H1 (cell line): ENCODE results near the gene USP3. TPM values are rescaled to one million over a fixed set of nuclear protein-coding genes. Genes with fewer than 3 reads are reported as not detected.

ENCODE experiments used
- CTCF ChIA-PET: fragments of 300-600 bp; sonication (Branson Sonifier 250); formaldehyde crosslinking; loops from one replicate; lab custom pipeline; 2021; ENCODE audit not compliant: partially characterized antibody; lab: Charles Lee
- POLR2A ChIA-PET: fragments of 300-600 bp; sonication (Branson Sonifier 250); formaldehyde crosslinking; loops from one replicate; lab custom pipeline; 2021; ENCODE audit warnings: inconsistent platforms; ENCODE audit not compliant: partially characterized antibody; lab: Charles Lee
- DNase-seq, 2 experiments: peaks; one replicate each; pipeline versions ENCODE4 v3.0.0 to v3.0.0-alpha.2; 2010 to 2022; ENCODE audit warnings: low spot score in 2 of 2, low read depth in 1 of 2, mixed read lengths in 1 of 2
- FAIRE-seq: peaks from 2 replicates; lab custom pipeline; 2011; peaks lifted over from hg19 to GRCh38; lab: Jason Lieb, UNC
- H2AFZ ChIP-seq: 2 replicates; pipeline ENCODE4 v1.8.1; 2012; ENCODE audit warnings: low read length, inconsistent platforms
- H2AK5ac ChIP-seq: 2 replicates; pipeline ENCODE4 v1.6.1; 2013; ENCODE audit warnings: low read depth, low read length
- H2BK120ac ChIP-seq: replicated peaks from 2 replicates; pipeline ENCODE3; 2013; ENCODE audit warnings: low read depth, low read length, inconsistent platforms
- H2BK12ac ChIP-seq: 2 replicates; pipeline ENCODE4 v1.6.1; 2013; ENCODE audit warnings: low read depth, low read length
- H2BK15ac ChIP-seq: 2 replicates; pipeline ENCODE4 v1.6.1; 2013; ENCODE audit warnings: low read length
- H2BK20ac ChIP-seq: 2 replicates; pipeline ENCODE4 v1.6.1; 2013; ENCODE audit warnings: low read length
- H2BK5ac ChIP-seq: 2 replicates; pipeline ENCODE4 v1.6.1; 2013; ENCODE audit warnings: low read depth, low read length
- H3K14ac ChIP-seq: 2 replicates; pipeline ENCODE4 v1.6.1; 2013; ENCODE audit warnings: inconsistent platforms; ENCODE audit not compliant: insufficient read length
- H3K18ac ChIP-seq: 2 replicates; pipeline ENCODE4 v1.6.1; 2013; ENCODE audit warnings: low read length; ENCODE audit errors: extremely low read depth
- H3K23ac ChIP-seq: 2 replicates; pipeline ENCODE4 v1.6.1; 2013; ENCODE audit warnings: inconsistent platforms; ENCODE audit not compliant: insufficient read length
- H3K23me2 ChIP-seq: 2 replicates; pipeline ENCODE4 v1.6.1; 2013; ENCODE audit warnings: low read depth, low read length
- H3K27ac ChIP-seq: 2 replicates; pipeline ENCODE4 v1.6.1; 2011; ENCODE audit warnings: low read depth, low read length, inconsistent platforms
- H3K27me3 ChIP-seq, 4 experiments: replicated peaks in 1 of 4; 1 replicate in 1 of 4; 2 replicates in 3 of 4; pipeline versions ENCODE4 v1.6.1 to v1.8.1; 2011 to 2013; ENCODE audit warnings: low read length in 3 of 4, mild to moderate bottlenecking in 3 of 4, inconsistent platforms in 2 of 4, mixed read lengths in 2 of 4, moderate library complexity in 1 of 4; ENCODE audit not compliant: control insufficient read depth in 3 of 4, insufficient read depth in 3 of 4; ENCODE audit errors: extremely low read depth in 1 of 4
- H3K36me3 ChIP-seq, 4 experiments: 2 replicates each; pipeline versions ENCODE4 v1.6.1 to v1.8.1; 2011 to 2013; ENCODE audit warnings: mild to moderate bottlenecking in 4 of 4, low read length in 3 of 4, moderate library complexity in 2 of 4, control low read depth in 1 of 4, inconsistent platforms in 1 of 4; ENCODE audit not compliant: insufficient read depth in 4 of 4, control insufficient read depth in 2 of 4
- H3K4ac ChIP-seq: replicated peaks from 2 replicates; pipeline ENCODE3; 2013; ENCODE audit warnings: low read length, low read depth, mixed read lengths, inconsistent platforms; ENCODE audit not compliant: insufficient read length
- H3K4me1 ChIP-seq, 4 experiments: replicated peaks in 1 of 4; 1 replicate in 1 of 4; 2 replicates in 3 of 4; pipeline versions ENCODE4 v1.6.1 to v1.8.1; 2011 to 2013; ENCODE audit warnings: low read length in 3 of 4, inconsistent platforms in 2 of 4, mixed read lengths in 1 of 4; ENCODE audit not compliant: insufficient read depth in 4 of 4, control insufficient read depth in 3 of 4
- H3K4me2 ChIP-seq, 2 experiments: 2 replicates each; pipeline versions ENCODE4 v1.6.1 to v1.8.1; 2011 to 2013; ENCODE audit warnings: low read depth in 2 of 2, low read length in 2 of 2, control low read depth in 1 of 2, inconsistent platforms in 1 of 2, mild to moderate bottlenecking in 1 of 2; ENCODE audit not compliant: insufficient read depth in 1 of 2
- H3K4me3 ChIP-seq, 4 experiments: fragments of 200-600, 300-600 bp in 1 of 4; sonication (generic), shearing (Covaris generic), sonication (Bioruptor Twin) in 1 of 4; 2 replicates each; pipeline versions ENCODE4 v1.5.1 to v1.8.1; 2011 to 2016; ENCODE audit warnings: low read length in 4 of 4, low read depth in 3 of 4, control low read depth in 2 of 4, inconsistent platforms in 2 of 4, mild to moderate bottlenecking in 2 of 4, mixed read lengths in 1 of 4, moderate library complexity in 1 of 4; ENCODE audit not compliant: insufficient read depth in 2 of 4; ENCODE audit errors: extremely low read depth in 1 of 4
- H3K56ac ChIP-seq: replicated peaks from 2 replicates; pipeline ENCODE3; 2013; ENCODE audit warnings: low read depth, mild to moderate bottlenecking, mixed read lengths, low read length, inconsistent platforms; ENCODE audit not compliant: insufficient read length
- H3K79me1 ChIP-seq: 2 replicates; pipeline ENCODE4 v1.6.1; 2013; ENCODE audit warnings: low read depth, low read length, control low read depth
- H3K79me2 ChIP-seq, 2 experiments: 2 replicates each; pipeline versions ENCODE4 v1.6.1 to v1.8.1; 2012 to 2013; ENCODE audit warnings: low read length in 2 of 2, mild to moderate bottlenecking in 2 of 2, inconsistent platforms in 1 of 2; ENCODE audit not compliant: insufficient read depth in 2 of 2, control insufficient read depth in 1 of 2
- H3K9ac ChIP-seq, 4 experiments: replicated peaks in 1 of 4; 1 replicate in 1 of 4; 2 replicates in 3 of 4; pipeline versions ENCODE4 v1.6.1 to v1.8.1; 2011 to 2013; ENCODE audit warnings: low read depth in 3 of 4, low read length in 3 of 4, control low read depth in 2 of 4, mild to moderate bottlenecking in 2 of 4, moderate library complexity in 2 of 4, inconsistent platforms in 1 of 4; ENCODE audit errors: extremely low read depth in 1 of 4
- H3K9me3 ChIP-seq, 2 experiments: 2 replicates each; pipeline versions ENCODE4 v1.6.1 to v1.8.1; 2012 to 2013; ENCODE audit warnings: mild to moderate bottlenecking in 2 of 2, moderate library complexity in 2 of 2, control low read depth in 1 of 2, inconsistent platforms in 1 of 2, low read depth in 1 of 2, low read length in 1 of 2, mixed read lengths in 1 of 2; ENCODE audit not compliant: insufficient read depth in 2 of 2
- H4K20me1 ChIP-seq, 2 experiments: replicated peaks in 1 of 2; 2 replicates each; pipeline versions ENCODE3 to v1.8.1; 2011 to 2013; ENCODE audit warnings: inconsistent platforms in 2 of 2, low read length in 2 of 2, mild to moderate bottlenecking in 1 of 2; ENCODE audit not compliant: insufficient read depth in 2 of 2, control insufficient read depth in 1 of 2
- H4K5ac ChIP-seq: 2 replicates; pipeline ENCODE4 v1.6.1; 2013; ENCODE audit warnings: low read length, low read depth, mixed read lengths, inconsistent platforms; ENCODE audit not compliant: insufficient read length
- H4K8ac ChIP-seq: 2 replicates; pipeline ENCODE4 v1.8.0; 2013; ENCODE audit warnings: mild to moderate bottlenecking, moderate library complexity, low read length, inconsistent platforms; ENCODE audit not compliant: insufficient read depth; ENCODE audit errors: extremely low read depth
- H4K91ac ChIP-seq: replicated peaks from 2 replicates; pipeline ENCODE3; 2013; ENCODE audit warnings: low read length, mixed read lengths, inconsistent platforms; ENCODE audit not compliant: insufficient read length
- CTCF ChIP-seq, 3 experiments: IDR thresholded peaks; 1 replicate in 2 of 3; 2 replicates in 1 of 3; pipeline versions ENCODE4 v1.5.1 to v1.6.1; 2011; ENCODE audit warnings: low read length in 3 of 3, mild to moderate bottlenecking in 3 of 3, inconsistent platforms in 2 of 3, low read depth in 1 of 3, moderate library complexity in 1 of 3; ENCODE audit not compliant: insufficient read depth in 1 of 3; ENCODE audit errors: control extremely low read depth in 1 of 3
- E2F6 ChIP-seq: IDR thresholded peaks from 2 replicates; pipeline ENCODE4 v1.6.1; 2012; ENCODE audit warnings: inconsistent platforms
- HDAC2 ChIP-seq, 2 experiments: fragments of 300-600 bp in 1 of 2; sonication (generic) in 1 of 2; IDR thresholded peaks; 2 replicates each; pipeline ENCODE4 v1.6.1; 2011 to 2012; ENCODE audit warnings: low read depth in 2 of 2, low read length in 2 of 2, mild to moderate bottlenecking in 2 of 2, moderate library complexity in 2 of 2, borderline replicate concordance in 1 of 2, inconsistent platforms in 1 of 2
- JUND ChIP-seq: IDR thresholded peaks from 2 replicates; pipeline ENCODE4 v1.6.1; 2011; ENCODE audit warnings: mild to moderate bottlenecking, improper control_type of control experiment, low read length
- POLR2AphosphoS5 ChIP-seq: IDR thresholded peaks from 2 replicates; pipeline ENCODE4 v1.6.1; 2011; ENCODE audit warnings: low read depth, low read length
- RAD21 ChIP-seq, 2 experiments: IDR thresholded peaks in 1 of 2; conservative IDR thresholded peaks in 1 of 2; 2 replicates each; pipeline ENCODE4 v1.6.1; 2011; ENCODE audit warnings: low read depth in 2 of 2, low read length in 2 of 2, improper control_type of control experiment in 1 of 2, inconsistent platforms in 1 of 2, mild to moderate bottlenecking in 1 of 2, moderate library complexity in 1 of 2
- SIRT6 ChIP-seq: IDR thresholded peaks from one replicate; pipeline ENCODE4 v1.7.1; 2012; ENCODE audit warnings: low read length, inconsistent platforms
- WGBS, 2 experiments: shearing (Covaris generic) in 1 of 2; methylation state at CpG; one replicate each; pipeline versions ENCODE4 v1.1.6 to v1.1.7; 2013 to 2015; ENCODE audit warnings: low lambda C conversion rate in 2 of 2, mixed read lengths in 2 of 2, inconsistent platforms in 1 of 2, low coverage in 1 of 2, missing lambda C conversion rate in 1 of 2; ENCODE audit not compliant: insufficient replicate concordance in 2 of 2, insufficient coverage in 1 of 2, insufficient read length in 1 of 2; ENCODE audit errors: extremely low coverage in 1 of 2, missing lambda C conversion rate in 1 of 2; 5-methylcytosine and 5-hydroxymethylcytosine counted together
- polyA plus RNA-seq, 7 experiments: library from polyadenylated mRNA; depleted of rRNA in 3 of 7; stranded (reverse) in 5 of 7; unstranded in 2 of 7; fragments of >200 nt in 5 of 7; fragments of 200-250 nt in 2 of 7; gene quantifications; 1 replicate in 5 of 7; 2 replicates in 1 of 7; 4 replicates in 1 of 7; pipeline versions ENCODE4 v1.2.1 to v1.2.3, GENCODE V29; 2011 to 2013; ENCODE audit warnings: missing spikeins in 2 of 7, mixed read lengths in 2 of 7
- total RNA-seq: library from RNA; stranded (reverse); fragmentation: NEBNext Ultra II Directional; extraction: Animal tissue kit (Norgen Biotek cat#: 25700); gene quantifications from 2 replicates; pipeline ENCODE4 v1.2.1, GENCODE V29; 2021

USP3 gene
- total and polyA plus RNA-seq, 2 of the 8 experiments (the other 6 are each of a cell fraction or from before 2014, with no cell fraction given): 15.5 to 16.2 TPM

DNA sequence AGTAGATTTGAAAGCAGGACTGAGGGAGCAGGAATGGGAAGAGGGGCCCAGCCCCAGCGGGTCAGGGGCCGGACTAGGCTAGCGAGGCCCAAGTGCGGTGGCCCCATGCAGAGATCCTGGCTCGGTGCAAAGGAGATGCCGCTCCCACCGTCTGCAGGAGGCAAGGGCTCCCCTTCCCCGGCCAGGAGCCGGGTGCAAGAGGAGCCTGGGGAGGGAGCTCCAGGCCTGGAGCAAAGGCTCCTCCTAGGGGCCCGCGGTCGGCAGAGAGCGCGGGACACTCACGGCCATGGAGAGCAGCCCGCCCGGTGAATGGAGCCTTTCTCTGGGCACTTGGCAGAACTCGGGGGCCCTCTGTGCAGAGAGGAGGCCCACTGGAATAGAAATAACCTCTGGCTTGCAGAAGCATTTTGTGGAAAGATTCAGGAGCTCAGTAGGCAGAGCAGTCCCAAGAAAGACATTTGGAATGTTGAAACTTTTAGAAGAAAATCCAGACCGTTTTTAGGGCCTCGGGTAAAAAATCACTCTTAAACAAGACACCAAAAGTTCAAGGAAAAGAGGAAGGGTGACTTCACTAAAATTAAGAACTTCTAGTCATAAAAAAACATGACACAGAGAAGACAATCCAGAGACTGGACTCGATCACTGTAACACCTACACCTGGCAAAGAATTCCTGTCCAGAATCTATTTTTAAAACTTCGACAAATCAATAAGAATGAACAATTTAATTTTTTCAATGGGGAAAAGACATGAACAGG is 43.0 kb upstream of the USP3 start:
- Histone ChIP-seq H3K18ac (peak overlapping the region; percentile 15; the same call in 1 of the 2 replicates), H2AFZ (peak overlapping the region; percentile 63)
- WGBS, 2 experiments: 26% methylated on average over 22 of the region's 22 CpGs; no CpG with 5 or more reads in 1 of the 2 experiments
- TF ChIP-seq E2F6 (no peak), HDAC2 (IDR thresholded peaks at IDR 0.05; ENCODE audit: borderline replicate concordance in 1 of 2, low read depth in 2 of 2, low read length in 2 of 2) (no peak), RAD21 (IDR thresholded peaks at IDR 0.05 in 1 of 2, conservative IDR thresholded peaks at IDR 0.05 in 1 of 2; ENCODE audit: low read depth in 2 of 2, low read length in 2 of 2) (peak; percentile 62 to 86), JUND (no peak), SIRT6 (no peak), POLR2AphosphoS5 (no peak), CTCF (IDR thresholded peaks at IDR 0.05; ENCODE audit: control extremely low read depth in 1 of 3, insufficient read depth in 1 of 3, low read depth in 1 of 3, low read length in 3 of 3) (peak; percentile 44 to 58 (median 55))

More for the DNA sequence above, 43.0 kb upstream of the USP3 start:
- Histone ChIP-seq H3K4ac (no peak overlapping the region), H3K9ac (no peak overlapping the region), H2BK12ac (no peak overlapping the region), H3K79me2 (no peaks in the 10 kb centered on the region), H3K36me3 (peaks cover 0 to 6% (median 0%) of the 10 kb centered on the region in 4 experiments; a peak in 1 of 8 replicates), H2BK5ac (no peak overlapping the region), H3K56ac (no peak overlapping the region), H4K5ac (no peak overlapping the region), H3K9me3 (peaks cover 9 to 16% of the 10 kb centered on the region in 2 experiments), H3K23me2 (no peaks in the 10 kb centered on the region), H4K20me1 (no peaks in the 10 kb centered on the region), H3K14ac (no peak overlapping the region), H4K91ac (no peak overlapping the region), H2BK15ac (no peak overlapping the region), H3K27ac (no peak overlapping the region), H2BK120ac (no peak overlapping the region), H3K4me1 (no peaks in the 10 kb centered on the region; a peak in 1 of 7 replicates), H3K79me1 (no peaks in the 10 kb centered on the region), H3K4me3 (peak overlapping the region in 3 of 4 experiments; percentile 0 to 33 (median 5); a peak in 3 of 8 replicates), H3K4me2 (peak overlapping the region; percentile 41 to 52), H4K8ac (no peak overlapping the region), H3K27me3 (peaks cover 0 to 8% (median 3%) of the 10 kb centered on the region in 4 experiments; a peak in 3 of 7 replicates), H2AK5ac (no peak overlapping the region), H3K23ac (no peak overlapping the region), H2BK20ac (no peak overlapping the region)
- CTCF ChIA-PET: interaction anchor here (1.2 to 2.4 kb wide), 11 partner anchors 8 to 176 kb away, joined by 3 to 15 read pairs (median 5); no protein-coding TSS in a partner anchor
- FAIRE-seq (no peak), DNase-seq (peak; percentile 56 to 70)
- POLR2A ChIA-PET: interaction anchor here (0.6 to 1.3 kb wide), 4 partner anchors 28 to 221 kb away, joined by 3 to 4 read pairs (median 3); no protein-coding TSS in a partner anchor
